Esophagus (tissue), 2 donors: ENCODE results near the gene SOWAHB. TPM values are rescaled to one million over a fixed set of nuclear protein-coding genes. Genes with fewer than 3 reads are reported as not detected.

Source experiments
- H3K27ac ChIP-seq, 2 donors: one replicate each; pipeline ENCODE4 v1.5.1; 2013; ENCODE audit warnings: low read depth in 2 of 2, mild to moderate bottlenecking in 2 of 2, inconsistent platforms in 1 of 2, low read length in 1 of 2, moderate library complexity in 1 of 2
- H3K27me3 ChIP-seq, 2 donors: one replicate each; pipeline ENCODE4 v1.6.1; 2013; ENCODE audit warnings: low read length in 2 of 2, control low read depth in 1 of 2, mild to moderate bottlenecking in 1 of 2; ENCODE audit not compliant: insufficient read depth in 2 of 2, control insufficient read depth in 1 of 2
- H3K36me3 ChIP-seq, 2 donors: one replicate each; pipeline ENCODE4 v1.6.1; 2013; ENCODE audit warnings: low read length in 1 of 2; ENCODE audit not compliant: control insufficient read depth in 2 of 2, insufficient read depth in 2 of 2
- H3K4me1 ChIP-seq, 2 donors: one replicate each; pipeline ENCODE4 v1.6.1; 2013; ENCODE audit warnings: low read length in 1 of 2; ENCODE audit not compliant: control insufficient read depth in 2 of 2, insufficient read depth in 2 of 2
- H3K4me3 ChIP-seq, 2 donors: one replicate each; pipeline ENCODE4 v1.5.1; 2013; ENCODE audit warnings: low read length in 2 of 2, mild to moderate bottlenecking in 2 of 2, low read depth in 1 of 2, moderate library complexity in 1 of 2
- H3K9me3 ChIP-seq, 2 donors: one replicate each; pipeline ENCODE4 v1.6.1; 2013; ENCODE audit warnings: mild to moderate bottlenecking in 2 of 2, low read depth in 1 of 2, low read length in 1 of 2, moderate library complexity in 1 of 2; ENCODE audit not compliant: control insufficient read depth in 2 of 2, insufficient read depth in 1 of 2
- WGBS, 2 donors: extraction: QIAGEN DNeasy Blood & Tissue Kit; methylation state at CpG; one replicate each; pipeline ENCODE4 v1.1.7; 2013; 5-methylcytosine and 5-hydroxymethylcytosine counted together
- polyA plus RNA-seq, 2 donors: library from polyadenylated mRNA; stranded (reverse); fragments of 200-250 nt; gene quantifications; one replicate each; pipeline ENCODE4 v1.2.3, GENCODE V29; 2013
- donor health status: healthy with polysubstance abuse.
- donor health status: Bipolar disorder and iron deficiency.

The SOWAHB gene, protein sequence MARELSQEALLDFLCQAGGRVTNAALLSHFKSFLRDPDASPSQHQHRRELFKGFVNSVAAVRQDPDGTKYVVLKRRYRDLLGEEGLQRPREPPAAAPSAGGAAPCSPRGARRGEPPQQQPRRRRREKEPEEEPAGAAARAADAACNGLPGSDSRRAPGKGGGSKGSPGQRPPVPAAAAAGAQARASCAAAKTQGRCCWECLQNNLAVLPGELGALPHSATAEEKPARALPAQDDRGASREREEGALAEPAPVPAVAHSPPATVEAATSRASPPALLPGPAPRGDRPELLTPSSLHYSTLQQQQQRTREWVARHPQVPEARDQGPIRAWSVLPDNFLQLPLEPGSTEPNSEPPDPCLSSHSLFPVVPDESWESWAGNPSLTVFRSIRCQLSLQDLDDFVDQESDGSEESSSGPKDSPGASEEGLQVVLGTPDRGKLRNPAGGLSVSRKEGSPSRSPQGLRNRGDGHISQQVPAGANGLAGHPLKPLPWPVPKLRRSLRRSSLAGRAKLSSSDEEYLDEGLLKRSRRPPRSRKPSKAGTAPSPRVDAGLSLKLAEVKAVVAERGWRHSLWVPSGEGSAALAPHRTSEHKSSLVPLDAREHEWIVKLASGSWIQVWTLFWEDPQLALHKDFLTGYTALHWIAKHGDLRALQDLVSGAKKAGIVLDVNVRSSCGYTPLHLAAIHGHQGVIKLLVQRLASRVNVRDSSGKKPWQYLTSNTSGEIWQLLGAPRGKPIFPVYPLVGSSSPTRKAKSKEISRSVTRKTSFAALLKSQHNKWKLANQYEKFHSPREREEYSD
- polyA plus RNA-seq = 1 to 10 TPM; 1.6 to 6.2 TPM

DNA sequence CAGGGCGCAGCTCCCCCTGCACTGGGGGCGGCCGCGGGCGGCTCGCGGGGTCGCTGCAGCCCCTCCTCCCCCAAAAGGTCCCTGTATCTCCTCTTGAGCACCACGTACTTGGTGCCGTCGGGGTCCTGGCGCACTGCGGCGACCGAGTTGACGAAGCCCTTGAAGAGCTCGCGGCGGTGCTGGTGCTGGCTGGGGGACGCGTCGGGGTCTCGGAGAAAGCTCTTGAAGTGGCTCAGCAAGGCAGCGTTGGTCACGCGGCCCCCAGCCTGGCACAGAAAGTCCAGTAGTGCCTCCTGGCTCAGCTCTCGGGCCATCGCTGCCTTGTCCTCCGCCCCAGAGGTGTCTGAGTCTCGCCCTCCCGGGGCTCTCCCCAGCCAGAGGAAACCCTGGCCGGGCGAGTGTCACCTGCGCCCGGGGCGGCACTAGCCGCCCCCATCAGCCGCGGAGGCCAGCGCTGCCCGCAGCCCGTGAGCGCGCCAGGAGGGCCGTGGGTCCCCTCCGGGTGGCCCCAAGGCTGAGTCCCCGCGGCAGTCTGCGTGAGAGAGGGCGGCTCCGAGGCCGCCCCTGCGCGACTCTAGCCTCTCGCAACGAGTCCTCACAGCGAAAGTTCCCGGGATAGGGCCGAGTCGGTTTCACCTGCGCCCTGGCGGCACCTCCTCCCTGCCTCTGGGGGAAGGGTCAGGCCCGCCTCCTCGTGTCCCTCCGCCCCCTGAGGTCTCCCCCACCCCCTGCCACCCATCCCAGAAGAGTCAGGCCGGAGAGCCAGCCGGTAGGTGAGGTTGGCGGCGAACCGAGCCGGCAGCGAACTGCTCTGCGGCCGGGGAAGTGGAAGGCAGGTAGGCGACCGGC, at the start of gene SOWAHB:
SOWAHB (minus strand) TSS at position 609 of the 849 bp plus-strand sequence; CDS start at position 314, 295 bp downstream.
- no peaks in the 10 kb centered on the region for H3K36me3 ChIP-seq
- no peaks in the 10 kb centered on the region for H3K9me3 ChIP-seq
- no peaks in the 10 kb centered on the region for H3K27me3 ChIP-seq
- H3K4me3 ChIP-seq = peak within 1 kb of the TSS; percentile 78 to 85
- peaks cover 5 to 6% of the 10 kb centered on the region in 2 donors for H3K4me1 ChIP-seq
- peak within 1 kb of the TSS; percentile 78 to 89 for H3K27ac ChIP-seq
- WGBS, 2 donors = 1 to 3% methylated on average over 61 to 76 of the region's 76 CpGs

DNA sequence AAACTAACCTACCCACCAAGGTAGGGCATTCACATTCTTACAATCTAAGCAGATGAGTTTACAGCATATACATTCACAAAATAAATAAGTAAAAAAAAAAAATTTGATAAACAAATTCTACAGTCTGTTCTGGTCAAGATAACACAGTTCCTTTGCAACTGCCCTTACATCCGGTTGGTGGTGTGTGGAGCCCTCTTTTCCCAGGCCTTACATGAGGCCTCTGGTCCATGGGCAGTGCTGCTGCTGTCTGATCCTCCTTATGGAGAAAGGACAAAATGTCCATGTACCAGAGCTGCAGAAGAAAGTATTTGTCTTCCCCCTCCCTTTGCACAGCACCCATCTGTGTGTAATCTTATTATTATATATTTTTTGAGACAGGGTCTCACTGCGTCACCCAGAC, 49.4 kb upstream of the SOWAHB start:
- no peak overlapping the region for H3K27ac ChIP-seq
- 80% methylated on average over 2 of the region's 2 CpGs for WGBS, 2 donors
- H3K4me3 ChIP-seq = no peak overlapping the region
- H3K27me3 ChIP-seq = no peaks in the 10 kb centered on the region
- H3K4me1 ChIP-seq = peaks cover 0 to 10% of the 10 kb centered on the region in 2 donors
- H3K9me3 ChIP-seq = no peaks in the 10 kb centered on the region
- H3K36me3 ChIP-seq = no peaks in the 10 kb centered on the region

DNA sequence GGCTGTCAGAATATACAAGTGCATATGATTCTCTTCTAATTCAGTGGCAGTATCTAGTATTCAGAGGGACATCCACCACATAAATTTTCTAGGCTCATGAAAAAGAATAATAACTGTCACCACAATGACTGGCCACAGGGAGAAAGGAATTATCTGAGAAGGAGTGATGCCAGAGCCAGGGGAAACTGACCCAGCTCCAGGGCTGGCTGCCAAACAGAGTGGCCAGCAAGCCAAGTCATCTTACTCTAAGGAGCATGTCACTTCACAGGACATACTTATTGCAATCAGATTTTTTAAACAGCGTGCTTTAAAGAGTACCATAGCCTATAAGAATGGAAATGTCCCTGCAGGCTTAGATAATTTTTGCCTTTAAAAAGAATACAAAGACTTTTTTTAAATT, 45.8 kb upstream of the SOWAHB start:
- Histone ChIP-seq H3K27ac (no peak overlapping the region), H3K4me3 (no peak overlapping the region), H3K36me3 (no peaks in the 10 kb centered on the region), H3K4me1 (peaks cover 0 to 10% of the 10 kb centered on the region in 2 donors), H3K9me3 (no peaks in the 10 kb centered on the region), H3K27me3 (no peaks in the 10 kb centered on the region)
- WGBS, 2 donors = 92 to 95% methylated on average over 1 of the region's 1 CpG

DNA sequence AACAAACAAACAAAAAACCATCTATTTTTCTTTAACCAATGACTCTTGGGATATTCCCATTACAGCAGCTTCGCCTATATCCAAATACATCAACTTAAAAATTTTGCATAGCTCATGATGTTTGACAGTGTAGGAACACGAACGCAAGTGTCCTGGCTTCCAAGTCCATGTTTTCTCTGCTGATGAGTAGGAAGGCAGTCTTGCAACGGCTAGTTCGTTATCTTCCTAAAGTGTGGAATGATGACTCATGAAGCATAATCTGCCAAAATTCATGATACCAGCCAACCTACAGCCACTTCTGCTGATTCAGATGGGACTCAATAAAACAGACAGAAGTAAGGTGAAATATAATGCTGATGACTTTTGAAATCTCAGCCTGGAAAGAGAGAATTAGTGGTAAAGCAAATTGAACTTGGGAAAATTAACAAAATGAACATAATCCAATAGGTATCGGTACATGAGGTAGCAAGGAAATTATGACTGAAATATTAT, 45.2 kb upstream of the SOWAHB start:
- Histone ChIP-seq H3K36me3 (no peaks in the 10 kb centered on the region), H3K27me3 (no peaks in the 10 kb centered on the region), H3K27ac (no peak overlapping the region), H3K9me3 (no peaks in the 10 kb centered on the region), H3K4me1 (peaks cover 0 to 6% of the 10 kb centered on the region in 2 donors), H3K4me3 (no peak overlapping the region)
- WGBS, 2 donors = 66 to 67% methylated on average over 6 of the region's 6 CpGs

DNA sequence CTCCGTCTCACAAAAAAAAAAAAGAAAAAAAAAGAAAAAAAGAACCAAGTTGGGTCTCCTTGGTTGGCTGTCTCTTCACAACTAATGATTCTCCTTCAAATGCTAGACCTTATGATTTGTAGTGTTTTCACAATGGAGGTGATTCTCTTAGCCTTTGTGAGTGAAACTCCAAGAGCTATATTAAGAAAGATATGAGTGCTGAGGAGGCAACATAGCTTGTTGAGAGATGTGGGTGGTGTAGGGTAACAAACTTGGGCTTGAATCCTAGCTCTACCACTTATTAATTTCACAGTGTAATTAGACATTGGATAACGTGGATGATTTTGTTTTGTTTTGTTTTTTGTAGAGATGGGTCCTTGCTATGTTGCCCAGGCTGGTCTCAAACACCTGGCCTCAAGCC, 41.2 kb upstream of the SOWAHB start:
- Histone ChIP-seq H3K4me1 (no peaks in the 10 kb centered on the region), H3K27ac (no peak overlapping the region), H3K27me3 (no peaks in the 10 kb centered on the region), H3K9me3 (no peaks in the 10 kb centered on the region), H3K36me3 (no peaks in the 10 kb centered on the region), H3K4me3 (no peak overlapping the region)
- 71 to 77% methylated on average over 2 of the region's 2 CpGs for WGBS, 2 donors

DNA sequence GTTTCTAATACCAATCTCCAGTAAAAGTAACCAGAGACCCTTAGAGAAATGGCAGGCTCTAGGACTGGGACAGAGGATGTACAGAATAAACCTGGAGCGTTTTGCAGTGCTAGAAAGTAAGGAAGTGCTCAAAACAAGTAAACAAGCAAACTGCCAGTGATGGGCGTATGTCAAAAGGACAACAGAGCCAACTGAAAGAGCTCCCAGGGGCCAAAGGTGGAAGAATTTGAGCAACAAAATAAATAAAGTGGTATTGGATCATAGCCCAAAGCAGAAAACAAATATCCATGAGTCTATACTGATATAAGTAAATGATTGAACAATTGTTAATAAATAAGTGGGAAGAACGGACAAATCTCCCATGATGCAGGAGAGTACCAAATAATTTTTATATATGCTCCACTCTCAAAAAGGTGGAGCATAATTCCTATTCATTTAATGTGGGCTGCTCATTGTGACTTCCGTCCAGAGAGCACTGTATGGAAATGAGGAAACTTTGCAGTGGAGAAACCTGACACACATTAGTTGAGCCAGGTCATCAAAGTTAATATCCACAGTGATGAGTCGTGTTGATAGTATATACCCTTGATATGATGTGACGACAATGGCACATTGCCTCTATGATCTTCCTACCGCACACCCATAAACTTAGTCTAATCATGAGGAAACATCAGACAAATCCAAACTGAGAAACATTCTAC, 33.8 kb upstream of the SOWAHB start:
- WGBS, 2 donors = 75 to 88% methylated on average over 7 of the region's 7 CpGs
- Histone ChIP-seq H3K27ac (no peak overlapping the region), H3K4me1 (no peaks in the 10 kb centered on the region), H3K27me3 (no peaks in the 10 kb centered on the region), H3K4me3 (no peak overlapping the region), H3K9me3 (no peaks in the 10 kb centered on the region), H3K36me3 (no peaks in the 10 kb centered on the region)

DNA sequence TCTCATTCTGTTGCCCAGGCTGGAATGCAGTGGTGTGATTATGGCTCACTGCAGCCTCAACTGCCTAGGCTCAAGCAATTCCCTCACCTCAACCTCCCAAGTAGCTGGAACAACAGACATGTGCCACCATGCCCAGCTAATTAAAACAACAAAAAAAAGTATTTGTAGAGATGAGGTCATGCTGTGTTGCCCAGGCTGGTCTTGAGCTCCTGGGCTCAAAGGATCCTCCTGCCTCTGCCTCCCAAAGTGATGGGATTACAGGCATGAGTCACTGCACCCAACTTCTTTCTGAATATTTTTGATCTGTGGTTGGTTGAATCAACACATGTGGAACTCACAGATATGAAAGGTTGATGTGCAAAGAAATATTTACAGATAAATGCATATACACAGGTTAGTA, 33.1 kb upstream of the SOWAHB start:
- Histone ChIP-seq H3K4me1 (no peaks in the 10 kb centered on the region), H3K36me3 (no peaks in the 10 kb centered on the region), H3K27ac (no peak overlapping the region), H3K9me3 (no peaks in the 10 kb centered on the region), H3K4me3 (no peak overlapping the region), H3K27me3 (no peaks in the 10 kb centered on the region)

DNA sequence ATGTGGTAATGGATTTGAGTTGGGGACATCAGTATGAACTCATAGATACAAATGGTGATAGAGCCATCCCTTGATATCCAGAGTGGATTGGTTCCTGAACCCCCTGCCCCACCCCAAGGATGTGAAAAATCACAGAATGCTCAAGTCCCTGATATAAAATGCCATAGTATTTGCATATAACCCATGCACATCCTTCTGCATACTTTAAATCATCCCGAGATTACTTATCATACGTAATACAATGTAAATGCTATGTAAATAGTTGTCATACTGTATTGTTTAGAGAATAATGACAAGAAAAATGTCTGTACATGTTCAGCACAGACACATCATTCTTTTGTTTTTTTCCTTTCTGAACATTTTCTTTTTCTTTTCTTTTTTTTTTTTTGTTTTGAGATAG, 32.7 kb upstream of the SOWAHB start:
- H3K27me3 ChIP-seq = no peaks in the 10 kb centered on the region
- H3K9me3 ChIP-seq = no peaks in the 10 kb centered on the region
- no peaks in the 10 kb centered on the region for H3K4me1 ChIP-seq
- no peak overlapping the region for H3K4me3 ChIP-seq
- H3K36me3 ChIP-seq = no peaks in the 10 kb centered on the region
- no peak overlapping the region for H3K27ac ChIP-seq
- 52 to 54% methylated on average over 2 of the region's 2 CpGs for WGBS, 2 donors

DNA sequence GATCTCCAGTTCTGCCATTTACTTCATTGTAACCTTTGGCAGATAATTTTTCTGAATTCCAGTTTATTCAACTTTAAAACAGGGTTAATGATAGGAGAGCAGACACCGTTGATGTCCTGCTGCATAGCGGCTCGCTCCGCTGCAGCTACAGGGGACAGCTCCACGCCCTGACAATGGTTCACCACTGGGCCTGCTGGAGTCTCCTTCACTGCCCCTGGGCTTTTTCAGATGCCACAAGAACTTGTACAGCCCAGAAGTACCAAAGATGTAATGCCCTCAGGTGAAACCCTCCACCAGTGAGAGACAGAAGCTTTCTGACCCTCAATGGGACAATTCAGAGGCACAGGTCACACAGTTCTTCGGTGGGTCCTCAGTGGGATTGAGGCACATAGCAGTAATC, 28.9 kb upstream of the SOWAHB start:
- Histone ChIP-seq H3K4me1 (no peaks in the 10 kb centered on the region), H3K36me3 (no peaks in the 10 kb centered on the region), H3K4me3 (no peak overlapping the region), H3K9me3 (no peaks in the 10 kb centered on the region), H3K27me3 (no peaks in the 10 kb centered on the region), H3K27ac (no peak overlapping the region)
- 85 to 96% methylated on average over 6 of the region's 6 CpGs for WGBS, 2 donors
